ENCODE measurements around the gene LRRC49.

GRCh38 chr15:71048913-71049675 is 156.5 kb downstream of the LRRC49 start:
- TF ChIP-seq REST (IDR thresholded peaks at IDR 0.05; ENCODE audit: insufficient read depth in 1 of 2, low read depth in 2 of 2, low read length in 2 of 2): no peak
- TF ChIP-seq FOXP2 (optimal IDR thresholded peaks at IDR 0.05; ENCODE audit: borderline replicate concordance, extremely low read depth, extremely low read length, insufficient read depth): no peak
- TF ChIP-seq POLR2AphosphoS5 (IDR thresholded peaks at IDR 0.05; ENCODE audit: low read depth, low read length): no peak
- TF ChIP-seq TAF1 (IDR thresholded peaks at IDR 0.05; ENCODE audit: borderline replicate concordance, insufficient read depth, low read length): no peak
- no peak for TF ChIP-seq SIN3A (IDR thresholded peaks at IDR 0.05; ENCODE audit: borderline replicate concordance, insufficient read depth, low read length)
